Neutrophil (primary cell): ENCODE data around the gene WIZ.

Experiments used
- H3K27ac ChIP-seq: fragments of 200-600 bp; sonication (generic); 2 replicates; pipeline ENCODE4 v1.5.1; 2016; ENCODE audit warnings: mild to moderate bottlenecking, moderate library complexity
- H3K27me3 ChIP-seq: fragments of 200-600 bp; sonication (generic); 2 replicates; pipeline ENCODE4 v1.6.0; 2016; ENCODE audit warnings: mild to moderate bottlenecking
- H3K36me3 ChIP-seq: fragments of 200-600 bp; sonication (generic); 2 replicates; pipeline ENCODE4 v1.5.1; 2017
- H3K4me1 ChIP-seq, 2 experiments: fragments of 200-600 bp in 1 of 2; sonication (generic) in 1 of 2; 1 replicate in 1 of 2; 2 replicates in 1 of 2; pipeline versions ENCODE4 v1.5.1 to v1.6.1; 2013 to 2016; ENCODE audit warnings: low read depth in 1 of 2, low read length in 1 of 2, mild to moderate bottlenecking in 1 of 2, moderate library complexity in 1 of 2; ENCODE audit not compliant: control insufficient read depth in 1 of 2, insufficient read depth in 1 of 2
- H3K4me3 ChIP-seq, 2 experiments: fragments of 200-600 bp in 1 of 2; sonication (generic) in 1 of 2; 1 replicate in 1 of 2; 2 replicates in 1 of 2; pipeline ENCODE4 v1.5.1; 2013 to 2016; ENCODE audit warnings: low read depth in 1 of 2, low read length in 1 of 2, mild to moderate bottlenecking in 1 of 2, moderate library complexity in 1 of 2
- H3K9me3 ChIP-seq: fragments of 200-600 bp; sonication (generic); 2 replicates; pipeline ENCODE4 v1.5.1; 2016
- TF ChIP-seq, protein P1 (sequence below): fragments of 200-600 bp; sonication (generic); IDR thresholded peaks from 2 replicates; pipeline ENCODE4 v1.5.1; 2016; ENCODE audit warnings: antibody characterized with exemption

WIZ gene

DNA sequence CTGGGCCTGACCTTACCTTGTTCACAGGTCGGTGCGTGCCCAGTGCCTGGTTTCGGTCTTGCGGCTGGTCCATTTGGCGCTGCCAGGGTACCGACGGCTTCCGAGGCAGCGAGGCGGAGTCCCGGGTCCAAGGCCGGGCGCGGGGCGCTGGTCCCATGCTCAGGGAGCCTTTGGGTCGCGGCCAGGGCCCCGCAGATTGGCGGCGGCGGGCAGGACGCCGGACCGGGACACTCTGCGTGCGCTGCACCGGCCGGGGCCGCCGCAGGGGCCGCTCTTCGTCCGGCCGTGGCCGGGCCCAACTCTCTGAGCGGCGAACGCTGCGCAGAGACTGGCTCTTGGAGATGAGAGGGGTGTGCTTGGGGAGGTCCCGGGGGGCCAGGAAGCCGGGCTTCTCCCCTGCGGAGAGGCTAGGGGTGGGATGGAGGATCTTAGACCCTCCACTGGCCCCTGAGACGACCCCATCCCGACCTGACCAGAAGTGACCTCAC is 3.4 kb upstream of the WIZ start:
- Histone ChIP-seq H3K27me3 (no peaks in the 10 kb centered on the region), H3K9me3 (no peaks in the 10 kb centered on the region), H3K27ac (peak overlapping the region; percentile 18), H3K4me3 (no peak overlapping the region), H3K4me1 (peaks cover 13 to 16% of the 10 kb centered on the region in 2 experiments), H3K36me3 (peaks cover 70% of the 10 kb centered on the region)
- TF ChIP-seq, protein P1, sequence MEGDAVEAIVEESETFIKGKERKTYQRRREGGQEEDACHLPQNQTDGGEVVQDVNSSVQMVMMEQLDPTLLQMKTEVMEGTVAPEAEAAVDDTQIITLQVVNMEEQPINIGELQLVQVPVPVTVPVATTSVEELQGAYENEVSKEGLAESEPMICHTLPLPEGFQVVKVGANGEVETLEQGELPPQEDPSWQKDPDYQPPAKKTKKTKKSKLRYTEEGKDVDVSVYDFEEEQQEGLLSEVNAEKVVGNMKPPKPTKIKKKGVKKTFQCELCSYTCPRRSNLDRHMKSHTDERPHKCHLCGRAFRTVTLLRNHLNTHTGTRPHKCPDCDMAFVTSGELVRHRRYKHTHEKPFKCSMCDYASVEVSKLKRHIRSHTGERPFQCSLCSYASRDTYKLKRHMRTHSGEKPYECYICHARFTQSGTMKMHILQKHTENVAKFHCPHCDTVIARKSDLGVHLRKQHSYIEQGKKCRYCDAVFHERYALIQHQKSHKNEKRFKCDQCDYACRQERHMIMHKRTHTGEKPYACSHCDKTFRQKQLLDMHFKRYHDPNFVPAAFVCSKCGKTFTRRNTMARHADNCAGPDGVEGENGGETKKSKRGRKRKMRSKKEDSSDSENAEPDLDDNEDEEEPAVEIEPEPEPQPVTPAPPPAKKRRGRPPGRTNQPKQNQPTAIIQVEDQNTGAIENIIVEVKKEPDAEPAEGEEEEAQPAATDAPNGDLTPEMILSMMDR, result no peak

DNA sequence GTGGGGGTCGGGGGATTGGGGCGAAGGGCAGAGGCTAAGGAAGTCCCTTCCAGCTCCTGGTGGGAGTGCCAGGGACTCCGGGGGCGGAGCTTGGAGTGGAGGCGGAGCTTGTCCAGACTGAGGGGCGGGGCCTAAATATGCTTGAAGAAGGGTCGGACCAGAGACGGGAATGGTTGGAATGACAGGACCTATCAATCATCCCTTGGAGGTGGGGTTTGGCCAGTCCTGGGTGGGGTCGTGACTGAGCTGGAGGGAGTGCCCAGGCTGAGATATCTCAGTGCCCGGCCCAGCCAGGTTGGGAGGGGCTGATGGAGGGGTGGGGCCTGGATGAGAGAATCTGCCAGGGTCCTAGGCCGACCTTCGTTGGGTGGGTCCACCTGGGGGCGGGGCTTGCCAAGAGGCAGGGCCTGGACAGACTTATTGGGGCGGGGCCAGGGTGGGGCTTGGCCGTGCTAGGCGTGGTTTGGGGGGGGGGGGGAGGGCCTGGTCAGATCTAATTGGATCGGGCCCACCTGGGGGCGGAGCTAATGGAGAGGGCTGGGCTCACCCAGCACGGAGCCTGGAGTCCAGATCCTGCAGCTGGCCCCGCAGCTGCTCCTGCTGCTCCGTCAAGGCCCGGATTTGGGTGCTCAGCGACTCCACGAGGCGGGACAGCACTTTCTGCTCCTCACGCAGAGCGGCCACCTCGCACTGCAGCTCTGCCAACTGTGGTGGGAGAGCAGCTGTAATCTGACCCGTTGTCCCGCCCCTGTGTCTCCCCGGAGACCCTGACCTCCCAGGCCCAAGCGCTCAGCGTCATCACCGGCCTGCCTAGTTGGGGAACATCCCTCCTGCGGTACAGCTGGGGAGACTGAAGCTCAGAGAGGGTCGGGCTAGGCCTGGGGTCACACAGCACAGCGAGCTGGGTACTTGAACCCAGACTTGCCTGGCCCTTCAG is 2.6 kb upstream of the WIZ start:
- Histone ChIP-seq H3K9me3 (no peaks in the 10 kb centered on the region), H3K27ac (peak overlapping the region; percentile 92), H3K4me1 (peaks cover 16 to 24% of the 10 kb centered on the region in 2 experiments), H3K36me3 (peaks cover 64% of the 10 kb centered on the region), H3K4me3 (no peak overlapping the region), H3K27me3 (no peaks in the 10 kb centered on the region)
- TF ChIP-seq, protein P1, result no peak

DNA sequence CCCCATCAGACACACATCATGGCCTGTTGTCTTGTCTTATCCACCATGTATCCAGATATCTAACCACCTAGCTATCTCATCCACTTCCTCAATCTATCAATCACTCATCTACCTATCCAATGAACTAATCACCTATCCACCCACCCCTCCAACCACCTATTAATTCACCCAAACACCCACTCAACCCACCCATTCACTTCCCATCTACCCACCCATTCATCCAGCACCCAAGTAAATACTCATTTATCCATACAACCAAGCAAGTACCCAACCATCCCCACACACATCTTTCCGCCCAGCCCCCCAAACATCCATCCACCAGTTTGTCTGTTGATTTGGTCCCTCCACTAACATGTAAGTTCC is 753 bp upstream of the WIZ start:
- Histone ChIP-seq H3K27ac (peak overlapping the region; percentile 92), H3K27me3 (no peaks in the 10 kb centered on the region), H3K36me3 (peaks cover 50% of the 10 kb centered on the region), H3K4me3 (no peak overlapping the region), H3K4me1 (peaks cover 35 to 42% of the 10 kb centered on the region in 2 experiments), H3K9me3 (no peaks in the 10 kb centered on the region)
- TF ChIP-seq, protein P1, result no peak

DNA sequence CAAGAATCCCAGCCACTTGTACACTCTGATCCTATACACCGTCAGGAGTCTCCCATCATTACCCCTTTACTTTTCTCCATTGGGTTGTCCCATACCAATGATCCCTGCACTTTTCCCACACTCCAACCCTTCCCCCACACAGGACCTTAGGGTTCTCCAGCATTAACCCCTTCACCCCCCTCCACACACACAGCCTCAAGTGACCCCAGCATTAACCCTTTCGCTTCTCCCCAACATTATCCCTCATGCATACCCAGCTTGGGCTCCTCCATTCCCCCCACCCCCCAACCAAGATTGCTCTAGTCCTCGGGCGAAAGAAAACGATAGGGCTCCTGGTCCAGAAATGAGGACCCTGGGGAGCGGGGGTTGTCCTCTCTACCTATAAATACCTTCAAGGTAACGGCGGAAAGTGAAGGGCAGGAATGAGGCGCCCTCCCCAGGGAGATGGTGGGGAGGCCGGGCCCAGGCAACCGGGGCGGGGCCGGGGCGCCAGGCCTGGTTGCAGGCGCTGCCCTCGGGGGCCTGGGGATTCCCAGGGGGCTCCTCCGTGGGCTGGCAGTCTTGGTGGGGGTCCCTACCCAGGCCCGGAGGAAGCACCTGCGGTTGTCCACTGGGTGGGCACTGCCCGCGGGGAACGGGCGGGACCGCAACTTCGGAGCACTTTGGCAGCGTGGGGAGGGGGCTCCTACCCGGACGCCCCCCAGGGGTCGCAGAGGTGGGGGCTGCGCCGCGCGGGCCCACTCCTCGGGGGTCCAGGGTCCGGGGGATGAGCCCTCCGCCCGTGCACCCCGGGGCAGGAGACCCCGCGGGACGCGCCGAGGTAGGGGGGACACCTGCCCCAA is 757 bp downstream of the WIZ start:
- Histone ChIP-seq H3K4me1 (peaks cover 35 to 42% of the 10 kb centered on the region in 2 experiments), H3K27me3 (no peaks in the 10 kb centered on the region), H3K4me3 (peak overlapping the region; percentile 58 to 62), H3K36me3 (peaks cover 43% of the 10 kb centered on the region), H3K9me3 (no peaks in the 10 kb centered on the region), H3K27ac (peak overlapping the region; percentile 92)
- TF ChIP-seq, protein P1, result no peak

DNA sequence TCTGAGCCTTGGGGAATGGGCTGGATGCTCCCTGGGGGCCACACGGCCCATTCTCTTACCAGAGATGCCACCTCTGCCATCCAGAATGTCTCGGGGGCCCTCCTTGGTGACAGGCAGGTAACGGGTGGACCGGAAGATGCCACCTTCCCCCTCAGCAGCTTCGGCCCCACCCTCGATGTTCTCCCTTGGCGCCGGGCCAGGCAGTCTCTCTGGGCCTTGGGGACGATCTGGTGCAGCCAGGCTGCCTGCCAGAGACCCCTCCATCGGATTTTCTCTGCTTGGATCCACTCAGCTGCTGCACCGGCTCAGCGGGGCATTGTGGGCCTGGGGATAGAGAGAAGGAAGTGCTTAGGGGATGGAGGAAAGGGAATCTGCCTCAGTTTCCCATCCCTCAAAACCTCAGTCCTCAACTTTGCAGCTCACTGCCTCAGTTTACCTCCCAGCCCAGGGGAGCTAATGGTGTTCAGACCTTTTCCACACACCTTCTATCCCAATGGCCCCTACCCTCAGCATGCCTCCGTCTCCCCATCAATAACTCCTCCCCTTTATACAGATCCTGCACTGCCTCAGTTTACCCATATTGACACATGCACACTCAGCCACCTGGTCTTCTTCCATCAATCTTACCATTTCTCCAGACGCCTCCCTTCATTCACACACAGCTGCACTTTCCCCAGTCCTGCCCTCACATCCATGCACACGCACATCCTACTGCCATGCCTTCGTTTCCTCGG is 1.5 kb downstream of the WIZ start:
- no peaks in the 10 kb centered on the region for H3K27me3 ChIP-seq
- peak overlapping the region; percentile 92 for H3K27ac ChIP-seq
- H3K4me1 ChIP-seq, result peaks cover 37 to 50% of the 10 kb centered on the region in 2 experiments
- H3K4me3 ChIP-seq, result no peak overlapping the region
- H3K9me3 ChIP-seq, result no peaks in the 10 kb centered on the region
- peaks cover 35% of the 10 kb centered on the region for H3K36me3 ChIP-seq
- TF ChIP-seq, protein P1, result no peak
